HG03558 (cell line): ENCODE measurements around the gene UGT1A7.

ENCODE experiments used
- ATAC-seq: cut with Tn5 transposase; IDR thresholded peaks from one replicate; pipeline ENCODE4 v1.9.1; 2021; ENCODE audit warnings: moderate number of reproducible peaks; ENCODE audit not compliant: unreplicated experiment; ENCODE audit errors: extremely low read depth

Gene UGT1A7

DNA sequence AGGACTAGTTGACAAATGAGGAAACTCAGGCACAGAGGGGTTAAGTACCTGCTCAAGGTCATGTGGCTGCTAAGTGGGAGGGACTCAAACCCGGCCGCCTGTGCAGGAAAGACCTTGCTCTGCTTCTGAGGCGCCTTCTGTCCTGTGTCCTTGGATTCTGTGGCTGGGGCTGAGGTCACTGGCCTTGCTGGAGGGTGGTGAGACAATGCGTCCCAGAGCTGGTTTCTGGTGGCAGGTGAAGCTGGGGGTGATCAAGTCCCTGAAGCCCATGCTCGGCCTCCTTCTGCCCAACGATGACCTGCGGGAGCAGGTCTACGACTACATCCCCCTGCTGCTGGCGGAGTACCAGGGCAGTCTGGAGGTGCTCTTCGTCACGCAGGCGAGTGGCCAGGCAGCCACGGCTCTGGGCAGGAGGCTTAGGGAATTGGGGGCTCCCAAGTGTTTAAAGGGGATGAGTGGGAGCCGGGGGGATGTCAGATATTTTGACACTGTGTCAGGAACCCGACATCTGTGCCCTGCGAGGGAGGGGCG lies 112.5 kb downstream of the UGT1A7 start:
- no peak for ATAC-seq

DNA sequence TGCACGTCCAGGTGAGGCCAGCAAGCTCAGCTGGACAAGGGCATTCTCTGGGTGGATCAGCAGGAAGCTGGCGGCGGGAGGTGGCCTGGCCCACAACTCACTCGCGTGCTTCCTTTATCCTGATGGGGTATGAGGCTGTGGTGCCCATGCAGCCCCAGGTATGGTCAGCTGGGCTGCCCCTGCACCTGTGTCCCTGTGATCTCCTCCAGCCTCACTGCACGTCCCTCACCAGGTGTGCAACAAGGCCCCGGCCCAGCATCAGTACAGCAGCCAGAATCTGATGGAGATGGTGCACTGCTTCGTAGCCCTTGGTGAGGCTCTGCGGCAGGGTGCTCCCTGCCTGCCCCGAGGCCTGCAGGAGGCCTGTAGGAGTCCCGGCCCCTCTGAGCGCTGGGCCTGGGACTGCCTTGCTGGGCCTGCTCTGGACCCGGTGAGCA lies 114.1 kb downstream of the UGT1A7 start:
- no peak for ATAC-seq

- no peak for ATAC-seq
Measured at GRCh38 chr2:233796254-233796653, 114.6 kb downstream of the UGT1A7 start.

DNA sequence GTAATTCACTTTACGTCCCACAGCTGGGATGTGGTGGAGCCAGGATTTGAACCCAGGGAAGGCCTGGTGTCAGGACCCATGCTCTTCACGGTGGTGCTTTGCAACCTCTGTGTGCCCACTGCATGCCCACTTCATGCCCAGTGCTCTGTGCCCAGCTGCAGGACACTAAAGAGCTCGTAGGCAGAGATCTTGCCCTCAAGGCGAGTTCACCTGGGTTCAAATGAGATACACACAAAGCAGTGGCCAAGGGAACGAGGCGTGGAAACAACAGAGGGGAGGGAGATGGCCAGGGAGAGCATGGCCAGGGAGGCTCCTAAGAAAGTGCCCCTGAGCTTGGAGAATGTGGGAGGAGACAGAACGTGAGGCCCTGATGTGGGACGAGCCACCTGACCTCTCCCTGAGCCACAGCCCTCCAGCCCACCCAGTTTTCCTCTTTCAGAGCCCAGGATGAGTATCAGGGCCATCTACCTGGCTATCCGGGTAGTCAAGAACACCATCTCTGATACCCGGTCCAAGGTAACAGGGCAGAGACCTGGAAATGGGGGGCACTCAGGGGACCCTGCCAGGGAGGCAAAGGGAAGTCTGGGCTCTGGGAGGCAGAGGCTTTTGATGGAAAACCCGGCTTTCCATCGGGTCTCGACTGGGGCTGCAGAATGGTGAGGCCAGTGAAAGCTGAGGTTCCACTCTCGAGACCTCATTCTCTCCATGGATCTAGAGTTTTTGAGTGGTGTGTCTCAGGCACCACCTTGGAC lies 116.8 kb downstream of the UGT1A7 start:
- no peak for ATAC-seq

GRCh38 chr2:233799087-233799665 lies 117.5 kb downstream of the UGT1A7 start:
- ATAC-seq: no peak

DNA sequence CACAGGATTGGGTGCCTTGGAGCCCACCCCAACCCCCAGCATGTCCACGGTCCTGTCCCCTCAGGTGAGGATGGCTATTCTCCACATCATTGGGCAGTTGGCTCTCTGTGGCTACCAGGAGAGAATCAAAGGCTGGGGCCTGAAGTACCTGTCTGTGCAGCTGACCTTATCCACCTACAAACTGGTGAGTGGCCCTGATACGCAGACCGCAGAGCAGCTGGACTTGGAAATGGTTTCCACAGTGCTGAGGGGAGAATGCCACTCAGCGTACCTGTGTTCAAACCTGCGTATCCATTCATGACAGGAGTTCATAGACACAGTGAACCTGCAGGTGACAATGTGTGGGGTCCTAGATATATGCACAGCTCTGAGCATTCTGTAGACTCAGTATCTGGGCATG lies 118.0 kb downstream of the UGT1A7 start:
- ATAC-seq: no peak

- ATAC-seq: no peak
Measured at GRCh38 chr2:233800208-233800607, 118.5 kb downstream of the UGT1A7 start.

DNA sequence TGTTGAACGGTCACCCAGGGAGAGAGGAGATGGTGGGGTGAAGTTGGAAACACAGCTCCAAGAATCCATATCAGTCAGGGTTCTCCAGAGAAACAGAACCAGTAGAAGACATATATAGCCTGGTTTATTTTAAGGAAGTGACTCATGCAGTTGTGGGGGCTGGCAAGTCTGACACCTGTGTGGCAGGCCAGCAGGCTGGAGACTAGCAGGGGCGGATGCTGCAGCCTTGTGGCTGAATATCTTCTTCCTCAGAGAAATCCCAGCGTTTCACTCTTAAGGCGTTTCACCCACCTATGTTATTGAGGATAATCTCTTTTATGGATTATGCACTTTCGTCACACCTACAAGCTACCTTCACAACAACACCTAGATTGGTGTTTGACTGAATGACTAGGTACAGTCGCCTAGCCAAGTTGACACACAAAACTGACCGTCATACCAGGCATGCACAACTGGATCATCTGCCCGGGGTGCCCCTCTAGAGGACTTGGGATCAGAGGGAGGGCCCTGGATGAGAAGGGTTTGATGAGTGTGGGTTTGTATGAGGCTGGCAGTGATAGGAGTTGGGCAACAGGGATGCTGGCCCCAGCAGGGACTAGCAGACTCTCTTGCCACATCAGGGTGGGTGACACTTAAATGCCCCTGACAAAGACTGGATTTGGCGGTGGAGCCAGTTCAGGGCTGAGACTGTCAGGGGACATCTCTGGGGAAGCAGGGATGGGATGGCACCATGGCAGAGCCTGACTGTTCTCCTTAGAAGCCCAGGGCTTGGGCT lies 119.8 kb downstream of the UGT1A7 start:
- no peak for ATAC-seq

DNA sequence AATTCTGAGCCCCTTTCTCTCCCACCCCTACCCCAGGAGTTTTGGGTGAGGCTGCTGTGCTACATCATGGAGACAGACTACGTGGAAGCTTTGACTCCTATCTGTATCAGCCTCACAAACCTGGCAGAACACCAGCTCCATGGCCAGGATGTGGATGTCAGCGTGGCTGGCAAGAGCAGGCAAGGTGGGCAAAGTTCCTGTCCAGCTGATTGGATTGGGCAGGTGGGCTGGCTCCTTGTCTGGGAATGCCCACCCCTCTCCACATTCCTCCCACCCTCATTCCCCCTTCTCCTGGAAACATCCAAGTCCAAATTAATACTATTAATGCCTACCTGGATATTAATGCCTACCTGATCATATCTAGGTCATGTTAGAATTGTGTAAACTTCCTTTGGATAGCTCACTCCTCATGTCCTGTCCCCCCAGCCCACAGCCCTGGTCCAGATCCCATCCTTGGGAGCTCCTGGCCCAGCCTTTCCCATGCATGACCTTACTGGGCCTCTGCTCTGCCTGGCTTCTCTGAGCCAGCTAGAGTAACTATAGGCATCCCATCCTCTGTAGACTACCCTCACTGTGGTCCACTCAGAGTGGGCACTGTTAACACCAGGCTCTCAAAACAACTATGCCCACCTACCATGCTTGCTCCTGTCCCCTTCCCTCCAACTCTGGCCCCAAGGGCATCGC lies 120.6 kb downstream of the UGT1A7 start:
- ATAC-seq: no peak

DNA sequence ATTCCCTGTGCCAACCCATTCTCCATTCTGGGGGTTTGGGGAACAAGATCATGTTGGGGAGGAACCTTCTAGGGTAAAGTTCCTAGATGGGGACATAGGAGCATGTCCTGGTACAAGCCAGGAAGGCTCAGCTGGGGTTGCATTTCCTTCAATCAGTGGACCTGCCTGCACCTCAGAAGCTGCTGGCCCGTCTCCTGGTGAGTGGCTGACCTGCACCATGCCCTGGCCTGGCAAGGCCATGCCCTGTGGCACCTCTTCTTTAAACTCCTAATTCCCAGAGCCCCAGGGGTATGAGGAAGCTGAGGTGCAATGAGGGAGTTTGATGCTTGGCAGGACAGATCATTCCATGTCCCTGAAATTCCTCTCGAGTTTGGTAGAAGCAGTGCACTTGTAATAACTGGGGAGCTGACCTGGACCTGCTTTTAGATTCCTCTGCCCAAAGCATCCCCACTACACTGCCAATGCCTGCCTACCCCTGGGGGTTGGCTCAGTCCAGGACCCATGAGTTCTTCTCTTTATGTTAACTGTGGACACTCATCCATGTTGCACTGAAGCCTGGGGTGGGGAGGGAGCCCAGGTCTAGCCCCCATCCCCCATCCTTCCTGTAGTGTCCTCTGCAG lies 121.7 kb downstream of the UGT1A7 start:
- ATAC-seq: no peak

DNA sequence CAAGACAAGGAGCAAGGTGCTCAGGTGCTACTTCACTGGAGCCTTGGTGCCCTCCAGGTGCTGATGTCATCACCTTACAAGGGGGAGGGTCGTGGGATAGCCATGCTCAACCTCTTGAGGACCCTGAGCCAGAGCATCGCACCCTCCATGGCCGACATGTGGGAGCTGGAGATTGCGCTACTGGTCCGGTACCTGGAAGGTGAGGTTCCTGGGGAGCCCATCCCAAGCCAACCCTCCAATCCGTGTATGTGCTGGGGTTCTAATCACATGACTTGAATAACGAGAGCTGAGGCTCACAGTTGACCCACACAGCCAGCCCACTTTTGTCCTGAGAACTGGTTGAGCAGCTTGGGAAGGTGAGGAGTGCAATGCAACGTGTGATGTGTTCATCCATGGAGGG lies 122.3 kb downstream of the UGT1A7 start:
- no peak for ATAC-seq

DNA sequence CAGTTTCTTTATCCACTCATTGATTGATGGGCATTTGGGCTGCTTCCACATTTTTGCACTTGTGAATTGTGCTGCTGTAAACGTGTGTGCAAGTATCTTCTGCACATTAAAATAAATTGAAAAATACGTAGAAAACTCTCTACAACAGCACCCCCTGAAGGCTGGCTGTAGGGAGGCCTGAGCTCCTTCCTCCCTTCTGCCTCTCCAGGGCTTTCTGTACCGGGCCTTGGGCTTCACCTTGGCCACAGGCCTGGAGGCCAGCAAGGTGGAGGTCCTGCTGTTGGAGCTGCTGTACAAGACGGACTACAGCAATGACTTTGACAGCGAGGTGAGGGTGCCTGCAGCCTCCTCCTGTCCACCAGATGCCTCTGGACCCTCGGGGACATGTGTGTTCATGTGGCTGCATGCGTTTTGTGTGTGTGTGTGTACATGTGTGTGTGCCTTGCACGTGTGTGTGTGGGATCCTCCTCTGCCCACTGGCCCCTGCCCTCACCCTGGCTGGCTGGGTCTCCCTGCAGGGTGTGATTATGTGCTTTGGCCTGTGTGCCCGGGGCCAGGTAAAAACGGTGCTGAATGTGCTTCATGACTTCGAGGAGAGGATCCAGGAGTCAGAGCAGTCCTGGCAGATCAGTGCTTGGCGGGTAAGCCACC lies 125.6 kb downstream of the UGT1A7 start:
- no peak for ATAC-seq

GRCh38 chr2:233807966-233808935 lies 126.5 kb downstream of the UGT1A7 start:
- ATAC-seq: no peak

DNA sequence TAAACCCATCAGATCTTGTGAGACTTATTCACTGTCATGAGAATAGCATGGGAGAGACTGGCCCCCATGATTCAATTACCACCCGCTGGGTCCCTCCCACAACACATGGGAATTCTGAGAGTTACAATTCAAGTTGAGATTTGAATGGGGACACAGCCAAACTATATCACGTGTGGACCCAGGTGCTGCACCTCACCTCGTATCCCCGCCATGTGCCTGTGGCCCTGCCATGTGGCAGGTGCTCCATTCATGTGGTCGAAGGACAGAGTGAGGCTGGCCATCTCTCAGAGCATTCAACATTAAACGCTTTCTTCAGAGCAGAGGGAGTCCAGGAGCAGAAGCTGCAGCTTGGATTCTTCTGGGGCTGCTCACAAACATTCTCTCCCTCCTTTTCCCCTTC lies 128.7 kb downstream of the UGT1A7 start:
- ATAC-seq: no peak

- ATAC-seq: no peak
Measured at GRCh38 chr2:233811087-233811486, 129.4 kb downstream of the UGT1A7 start.

DNA sequence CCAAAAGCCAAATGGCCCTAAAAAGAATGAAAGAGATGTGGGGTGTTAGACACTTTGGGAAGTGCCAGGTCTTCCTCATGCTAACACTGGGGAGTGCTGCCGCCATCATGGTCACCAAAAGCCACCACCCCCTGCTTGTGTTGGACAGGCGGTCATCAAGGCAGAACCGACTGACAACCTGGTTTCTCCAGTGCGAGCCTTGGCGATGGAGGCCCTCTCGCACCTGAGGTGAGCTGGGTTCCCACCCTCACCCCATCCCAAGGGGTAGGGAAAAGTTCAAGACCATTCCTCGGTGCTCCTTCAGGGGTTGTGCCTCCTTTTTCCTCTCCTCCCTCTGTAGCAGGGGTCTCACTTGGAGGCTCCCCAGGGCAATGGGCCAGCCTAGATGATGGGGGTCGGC lies 130.0 kb downstream of the UGT1A7 start:
- no peak for ATAC-seq

GRCh38 chr2:233813236-233814055 lies 131.7 kb downstream of the UGT1A7 start:
- ATAC-seq: no peak
